ENCODE measurements around the gene RPTOR. TPM values are rescaled to one million over a fixed set of nuclear protein-coding genes. Genes with fewer than 3 reads are reported as not detected.
"Not testable (repeated sequence)": the region's sequence is repeated elsewhere in the genome, so short reads cannot be mapped to it uniquely, and the experiment has no call there.

RPTOR gene
- polyA plus RNA-seq, 3 donors from 2014 or later, result 1.8 to 10.2 (median 3.8) TPM

DNA sequence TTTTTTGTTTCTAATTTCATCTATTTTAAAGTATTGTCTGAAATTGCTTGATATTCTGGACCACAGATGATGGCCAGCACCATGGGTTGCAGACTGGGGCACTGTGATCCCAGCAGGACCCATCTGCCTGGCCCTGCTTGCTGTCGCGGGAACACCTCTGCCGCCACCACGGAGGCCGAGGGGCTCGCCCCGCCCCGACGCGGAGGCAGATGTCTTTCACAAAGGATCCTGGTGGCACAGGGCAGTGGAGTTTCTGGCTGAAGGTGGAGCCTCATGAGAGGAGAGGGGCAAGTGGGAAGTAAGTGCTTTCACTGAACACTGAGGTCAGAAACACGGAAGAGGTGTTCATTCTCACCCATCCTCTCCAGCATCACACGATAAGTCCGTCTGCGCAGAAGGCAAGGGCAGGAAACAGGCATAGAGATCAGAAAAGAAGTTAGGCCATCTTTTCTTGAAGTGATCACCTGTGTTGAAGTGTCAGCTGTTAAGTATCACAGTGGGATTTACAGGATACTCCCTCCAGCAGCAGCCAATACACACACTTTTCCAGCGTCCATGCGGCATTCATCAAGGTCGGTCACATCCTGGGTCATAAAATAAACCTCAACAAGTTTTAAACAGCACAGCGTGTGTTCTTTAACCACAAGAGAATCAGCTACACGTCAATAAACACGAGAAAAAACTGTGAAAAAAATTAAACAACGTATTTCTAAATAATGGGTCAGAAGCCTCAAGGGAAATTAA lies 194.5 kb downstream of the RPTOR start:
- Mint-ChIP-seq H3K4me3 (peak overlapping the region in 4 of 5 donors; percentile 36 to 69 (median 54)), H3K27ac (peak overlapping the region; percentile 83 to 96 (median 95)), H3K36me3 (peaks cover 0 to 24% (median 3%) of the 10 kb centered on the region in 3 donors), H3K4me1 (peaks cover 27 to 34% of the 10 kb centered on the region in 2 donors), H3K9me3 (no peaks in the 10 kb centered on the region), H3K27me3 (ENCODE audit: low read depth in 3 of 3) (peaks cover 0 to 13% (median 5%) of the 10 kb centered on the region in 3 donors)
- peak; percentile 55 to 71 (median 63) for DNase-seq

DNA sequence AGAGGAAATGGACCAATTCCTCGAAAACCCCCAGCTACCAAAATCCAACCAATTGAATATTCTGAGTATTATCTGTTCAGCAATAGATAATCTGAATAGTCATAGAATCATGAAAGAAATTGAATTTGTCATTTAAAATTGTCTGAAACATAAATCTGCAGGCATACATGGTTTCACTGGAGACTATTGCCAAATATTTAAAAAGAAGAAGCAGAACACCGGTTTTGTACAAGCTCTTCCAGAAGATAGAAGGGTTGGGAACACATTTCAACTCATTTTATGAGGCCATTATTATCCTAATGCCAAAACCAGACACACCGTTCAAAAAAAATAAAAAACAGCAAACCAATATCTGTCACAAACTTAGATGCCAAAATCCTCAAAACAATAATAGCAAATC lies 195.5 kb downstream of the RPTOR start:
- Mint-ChIP-seq H3K4me3 (no peak overlapping the region), H3K36me3 (peaks cover 0 to 24% (median 3%) of the 10 kb centered on the region in 3 donors), H3K9me3 (no peaks in the 10 kb centered on the region), H3K27ac (peak overlapping the region in 5 of 6 donors; percentile 85 to 96 (median 96)), H3K27me3 (ENCODE audit: low read depth in 3 of 3) (peaks cover 0 to 13% (median 5%) of the 10 kb centered on the region in 3 donors), H3K4me1 (peaks cover 27 to 34% of the 10 kb centered on the region in 2 donors)
- no peak for DNase-seq

DNA sequence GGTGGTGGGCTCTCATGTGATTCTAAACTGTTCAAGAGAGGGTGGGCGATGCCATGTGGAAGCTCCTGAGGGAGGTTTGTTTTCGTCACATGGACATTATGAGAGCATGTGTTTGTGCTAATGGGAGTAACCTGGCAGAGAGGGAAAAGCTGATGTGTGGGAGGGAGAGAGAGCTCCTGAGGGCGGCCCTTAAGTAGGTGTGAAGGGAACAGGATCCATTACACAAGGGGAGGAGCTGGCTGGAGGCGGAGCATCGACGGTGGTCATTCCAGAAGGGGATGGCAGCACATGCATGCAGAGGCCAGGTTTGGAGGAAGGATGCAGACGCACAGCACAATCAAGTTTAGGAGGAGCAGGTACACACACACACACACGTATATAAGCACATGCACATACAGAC lies 197.5 kb downstream of the RPTOR start:
- no peaks in the 10 kb centered on the region for H3K9me3 Mint-ChIP-seq
- peaks cover 2 to 13% (median 5%) of the 10 kb centered on the region in 3 donors for H3K27me3 Mint-ChIP-seq (ENCODE audit: low read depth in 3 of 3)
- H3K27ac Mint-ChIP-seq, result peak overlapping the region in 2 of 6 donors; percentile 47 to 96
- H3K4me3 Mint-ChIP-seq, result no peak overlapping the region
- peaks cover 27 to 34% of the 10 kb centered on the region in 2 donors for H3K4me1 Mint-ChIP-seq
- peaks cover 0 to 25% (median 4%) of the 10 kb centered on the region in 3 donors for H3K36me3 Mint-ChIP-seq
- DNase-seq, result no peak

DNA sequence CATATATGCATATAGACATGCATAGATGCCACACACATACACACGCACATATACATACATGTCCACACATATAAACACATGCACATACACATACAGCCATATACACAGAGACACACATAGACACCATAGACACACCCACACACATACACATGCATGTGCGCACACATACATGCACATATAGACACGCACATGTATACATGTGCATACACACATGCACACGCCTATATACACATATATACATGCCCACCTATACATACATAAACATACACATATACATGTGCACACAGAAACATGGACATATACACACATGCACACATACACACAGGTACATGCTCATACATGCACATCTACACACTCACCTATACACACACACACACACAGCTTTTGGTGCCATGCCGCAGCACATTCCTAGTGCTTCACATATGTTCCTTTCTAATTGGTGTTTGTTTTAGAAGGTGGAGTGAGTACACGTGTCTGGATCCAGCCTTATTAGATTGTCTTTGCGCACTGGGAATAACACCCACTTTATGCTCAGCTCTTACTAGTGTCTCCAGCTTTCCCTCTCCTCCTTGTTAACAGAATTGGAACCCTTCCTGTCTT lies 198.0 kb downstream of the RPTOR start:
- Mint-ChIP-seq H3K27me3 (ENCODE audit: low read depth in 3 of 3) (peaks cover 2 to 13% (median 5%) of the 10 kb centered on the region in 3 donors), H3K9me3 (no peaks in the 10 kb centered on the region), H3K4me3 (no peak overlapping the region), H3K36me3 (peaks cover 0 to 27% (median 9%) of the 10 kb centered on the region in 3 donors), H3K4me1 (peaks cover 26 to 29% of the 10 kb centered on the region in 2 donors), H3K27ac (peak overlapping the region in 4 of 6 donors; percentile 6 to 72 (median 66))
- no peak for DNase-seq

DNA sequence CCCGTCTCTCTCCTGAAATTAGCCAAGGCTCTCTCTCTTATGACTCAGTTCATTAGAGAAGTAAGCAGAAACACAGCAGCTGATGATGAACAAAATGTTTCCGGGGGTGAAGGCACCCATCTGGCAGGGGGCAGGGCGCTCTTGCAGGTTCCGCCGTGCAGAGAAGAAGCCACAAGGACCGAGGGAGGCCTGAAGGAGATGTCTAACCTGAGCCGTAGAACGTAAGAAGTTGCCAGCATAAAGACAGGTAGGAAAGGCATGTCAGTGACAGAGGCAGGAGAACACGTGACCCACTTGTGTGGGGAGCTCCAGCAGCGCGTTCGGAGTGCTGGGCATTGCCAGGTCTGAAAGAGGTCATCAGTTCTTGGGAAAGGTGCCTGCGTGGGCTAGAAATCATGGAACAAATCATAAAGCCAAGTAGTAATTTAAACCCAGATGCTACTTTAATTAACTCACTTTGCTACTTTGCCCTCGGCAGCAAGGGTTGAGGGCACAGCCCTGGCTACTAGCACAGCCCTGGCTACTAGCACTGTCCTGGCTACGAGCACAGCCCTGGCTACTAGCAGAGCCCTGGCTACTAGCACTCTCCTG lies 198.6 kb downstream of the RPTOR start:
- H3K27me3 Mint-ChIP-seq (ENCODE audit: low read depth in 3 of 3), result peaks cover 2 to 13% (median 5%) of the 10 kb centered on the region in 3 donors
- peaks cover 20 to 23% of the 10 kb centered on the region in 2 donors for H3K4me1 Mint-ChIP-seq
- peaks cover 0 to 27% (median 9%) of the 10 kb centered on the region in 3 donors for H3K36me3 Mint-ChIP-seq
- no peak for DNase-seq
- peak overlapping the region in 3 of 6 donors; percentile 13 to 72 (median 69) for H3K27ac Mint-ChIP-seq
- peak overlapping the region in 1 of 5 donors; percentile 67 for H3K4me3 Mint-ChIP-seq
- H3K9me3 Mint-ChIP-seq, result no peaks in the 10 kb centered on the region

DNA sequence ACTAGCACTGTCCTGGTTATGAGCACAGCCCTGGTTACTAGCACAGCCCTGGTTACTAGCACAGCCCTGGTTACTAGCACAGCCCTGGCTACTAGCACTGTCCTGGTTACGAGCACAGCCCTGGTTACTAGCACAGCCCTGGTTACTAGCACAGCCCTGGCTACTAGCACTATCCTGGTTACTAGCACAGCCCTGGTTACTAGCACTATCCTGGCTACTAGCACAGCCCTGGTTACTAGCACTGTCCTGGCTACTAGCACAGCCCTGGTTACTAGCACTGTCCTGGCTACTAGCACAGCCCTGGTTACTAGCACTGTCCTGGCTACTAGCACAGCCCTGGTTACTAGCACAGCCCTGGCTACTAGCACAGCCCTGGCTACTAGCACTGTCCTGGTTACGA lies 199.3 kb downstream of the RPTOR start:
- not testable (repeated sequence) for DNase-seq; H3K4me3 Mint-ChIP-seq; H3K9me3 Mint-ChIP-seq; H3K27me3 Mint-ChIP-seq (ENCODE audit: low read depth in 3 of 3); H3K27ac Mint-ChIP-seq
- Mint-ChIP-seq H3K4me1 (peaks cover 13 to 16% of the 10 kb centered on the region in 2 donors), H3K36me3 (peaks cover 0 to 27% (median 9%) of the 10 kb centered on the region in 3 donors)

DNA sequence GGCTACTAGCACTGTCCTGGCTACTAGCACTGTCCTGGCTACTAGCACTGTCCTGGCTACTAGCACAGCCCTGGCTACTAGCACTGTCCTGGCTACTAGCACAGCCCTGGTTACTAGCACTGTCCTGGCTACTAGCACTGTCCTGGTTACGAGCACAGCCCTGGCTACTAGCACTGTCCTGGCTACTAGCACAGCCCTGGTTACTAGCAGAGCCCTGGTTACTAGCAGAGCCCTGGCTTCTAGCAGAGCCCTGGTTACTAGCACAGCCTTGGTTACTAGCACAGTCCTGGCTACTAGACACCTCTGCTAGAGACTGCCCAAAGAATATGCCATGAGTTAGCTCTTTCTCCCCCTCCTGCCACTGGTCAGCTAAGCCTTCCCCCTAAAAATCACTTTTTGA lies 200.1 kb downstream of the RPTOR start:
- not testable (repeated sequence) for H3K27ac Mint-ChIP-seq; H3K4me1 Mint-ChIP-seq; H3K9me3 Mint-ChIP-seq; H3K27me3 Mint-ChIP-seq (ENCODE audit: low read depth in 3 of 3); H3K4me3 Mint-ChIP-seq; DNase-seq
- H3K36me3 Mint-ChIP-seq, result peaks cover 0 to 23% (median 9%) of the 10 kb centered on the region in 3 donors

DNA sequence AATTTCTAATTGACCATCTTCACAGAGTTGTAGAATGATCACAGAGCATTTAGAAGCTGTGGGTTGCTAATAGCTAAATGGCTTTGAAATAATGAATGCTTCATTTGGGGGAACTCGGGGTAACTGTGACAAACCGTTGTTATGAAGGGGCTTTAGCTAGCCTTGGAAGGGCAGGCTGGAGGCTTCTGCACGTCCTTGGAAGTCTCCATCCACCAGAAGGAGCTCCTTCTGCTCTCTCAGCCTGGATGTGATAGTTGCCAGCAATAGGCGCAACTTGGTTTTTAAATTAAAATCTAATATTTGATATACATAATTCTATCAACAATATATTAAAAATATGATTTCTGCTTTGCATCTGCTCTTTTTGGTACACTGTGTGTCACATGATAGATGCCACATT lies 200.5 kb downstream of the RPTOR start:
- DNase-seq, result no peak
- Mint-ChIP-seq H3K27ac (no peak overlapping the region), H3K9me3 (no peaks in the 10 kb centered on the region), H3K4me1 (peaks cover 3 to 4% of the 10 kb centered on the region in 2 donors), H3K36me3 (peaks cover 0 to 19% (median 9%) of the 10 kb centered on the region in 3 donors), H3K27me3 (ENCODE audit: low read depth in 3 of 3) (peaks cover 2 to 4% (median 2%) of the 10 kb centered on the region in 3 donors), H3K4me3 (no peak overlapping the region)

DNA sequence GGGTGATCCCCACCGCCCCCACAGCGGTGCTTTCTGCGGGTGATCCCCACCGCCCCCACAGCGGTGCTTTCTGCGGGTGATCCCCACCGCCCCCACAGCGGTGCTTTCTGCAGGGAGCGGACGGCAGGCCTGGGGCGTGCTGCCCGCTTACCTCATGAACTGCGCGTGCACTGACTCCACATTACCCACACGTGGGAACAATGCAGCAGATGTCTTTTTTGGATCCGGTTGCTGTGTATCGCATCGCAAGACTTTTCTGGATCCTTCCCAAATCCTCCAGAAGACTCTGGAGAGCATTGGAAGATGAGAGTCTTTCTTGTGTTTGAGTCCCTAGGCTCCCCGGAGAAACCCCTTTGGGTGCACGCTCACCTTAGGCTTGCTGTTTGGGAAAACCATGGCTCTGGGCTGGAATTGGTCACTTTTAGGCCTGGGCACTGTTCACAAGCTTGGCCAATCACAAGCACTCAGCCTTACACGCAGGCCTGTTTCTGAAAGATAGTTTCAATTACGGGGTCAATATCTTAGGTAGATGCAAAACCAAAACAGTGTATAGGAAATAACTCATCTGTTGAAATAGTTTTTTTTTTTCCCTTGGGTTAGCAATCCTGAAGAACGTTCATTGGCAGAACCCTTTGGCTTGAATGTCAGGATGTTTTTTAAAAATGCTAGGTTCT lies 201.8 kb downstream of the RPTOR start:
- Mint-ChIP-seq H3K9me3 (no peaks in the 10 kb centered on the region), H3K4me1 (peaks cover 0 to 3% of the 10 kb centered on the region in 2 donors), H3K27me3 (ENCODE audit: low read depth in 3 of 3) (peaks cover 0 to 4% (median 2%) of the 10 kb centered on the region in 3 donors), H3K27ac (no peak overlapping the region), H3K4me3 (no peak overlapping the region), H3K36me3 (peaks cover 0 to 15% (median 9%) of the 10 kb centered on the region in 3 donors)
- no peak for DNase-seq

DNA sequence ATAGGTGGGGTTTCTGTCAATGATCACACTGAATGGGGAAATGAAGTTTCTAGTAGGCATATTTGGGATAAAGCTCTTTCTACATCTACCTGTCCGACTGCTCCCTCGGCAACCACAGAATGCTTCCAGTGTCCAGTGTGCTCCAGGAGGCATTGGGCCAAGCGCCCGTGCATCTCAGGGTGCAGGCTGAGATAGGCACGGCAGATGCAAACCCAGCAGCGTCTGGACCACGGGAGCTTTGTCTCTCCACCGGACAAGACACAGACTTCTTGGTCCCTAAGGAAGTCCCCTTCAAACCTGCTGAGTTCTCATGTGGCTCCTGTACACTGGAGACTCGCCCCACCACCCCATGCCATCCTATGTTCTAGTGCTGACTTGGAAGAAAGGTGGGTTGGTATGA lies 202.8 kb downstream of the RPTOR start:
- no peaks in the 10 kb centered on the region for H3K9me3 Mint-ChIP-seq
- peak overlapping the region in 1 of 6 donors; percentile 35 for H3K27ac Mint-ChIP-seq
- H3K4me3 Mint-ChIP-seq, result no peak overlapping the region

DNA sequence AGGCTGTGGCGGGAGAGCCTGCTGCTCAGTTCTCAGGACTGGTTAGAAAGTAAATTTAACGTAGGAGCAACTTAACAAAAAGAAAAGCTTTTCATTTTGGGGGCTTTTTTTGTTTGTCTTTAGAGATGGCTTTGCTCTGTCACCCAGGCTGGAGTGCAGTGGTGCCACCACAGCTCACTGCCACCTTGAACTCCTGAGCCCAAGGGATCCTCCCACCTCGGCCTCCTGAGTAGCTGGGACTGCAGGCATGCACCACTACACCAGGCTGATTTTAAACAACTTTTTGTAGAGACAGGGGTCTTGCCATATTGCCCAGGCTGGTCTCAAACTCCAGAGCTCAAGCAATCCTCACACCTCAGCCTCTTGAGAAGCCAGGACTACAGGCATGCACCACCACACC lies 205.0 kb downstream of the RPTOR start:
- peaks cover 0 to 2% (median 1%) of the 10 kb centered on the region in 3 donors for H3K27me3 Mint-ChIP-seq (ENCODE audit: low read depth in 3 of 3)
- no peak overlapping the region for H3K27ac Mint-ChIP-seq
- peaks cover 4 to 15% (median 11%) of the 10 kb centered on the region in 3 donors for H3K36me3 Mint-ChIP-seq
- DNase-seq, result no peak
- peaks cover 0 to 3% of the 10 kb centered on the region in 2 donors for H3K4me1 Mint-ChIP-seq
- no peaks in the 10 kb centered on the region for H3K9me3 Mint-ChIP-seq
- H3K4me3 Mint-ChIP-seq, result no peak overlapping the region

More for the DNA sequence above, 202.8 kb downstream of the RPTOR start:
- Mint-ChIP-seq H3K27me3 (ENCODE audit: low read depth in 3 of 3) (peaks cover 0 to 2% (median 1%) of the 10 kb centered on the region in 3 donors), H3K4me1 (peaks cover 0 to 3% of the 10 kb centered on the region in 2 donors), H3K36me3 (peaks cover 0 to 9% (median 6%) of the 10 kb centered on the region in 3 donors)
- no peak for DNase-seq

DNA sequence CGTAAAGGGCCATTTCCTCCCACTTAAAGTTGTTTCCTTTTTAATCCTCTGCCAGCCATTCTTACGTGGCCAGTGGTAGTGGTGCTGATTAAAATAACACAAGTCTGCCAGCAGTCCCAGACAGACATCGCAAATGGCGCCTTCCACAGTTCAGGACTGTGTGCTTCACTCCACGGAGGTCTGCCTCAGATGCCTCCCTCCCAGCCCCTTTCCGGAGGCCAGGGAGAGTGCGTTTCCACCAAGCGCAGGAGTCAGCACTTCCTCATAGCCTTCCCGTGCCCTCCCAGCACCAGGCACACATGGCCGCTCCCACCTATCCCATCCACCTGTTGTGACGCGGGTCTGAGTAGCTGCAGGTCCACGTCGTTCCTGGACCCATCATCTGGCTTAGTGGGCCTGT lies 205.6 kb downstream of the RPTOR start:
- H3K27me3 Mint-ChIP-seq (ENCODE audit: low read depth in 3 of 3), result peaks cover 0 to 2% (median 1%) of the 10 kb centered on the region in 3 donors
- H3K9me3 Mint-ChIP-seq, result no peaks in the 10 kb centered on the region
- H3K4me3 Mint-ChIP-seq, result no peak overlapping the region
- peaks cover 4 to 17% (median 13%) of the 10 kb centered on the region in 3 donors for H3K36me3 Mint-ChIP-seq
- H3K4me1 Mint-ChIP-seq, result peaks cover 0 to 3% of the 10 kb centered on the region in 2 donors
- DNase-seq, result no peak
- H3K27ac Mint-ChIP-seq, result no peak overlapping the region

All from immature natural killer cell (primary cell).